Effector CD8-positive, alpha-beta T cell (primary cell): ENCODE results near the gene FAM236C.
"Not testable (repeated sequence)": the region's sequence is repeated elsewhere in the genome, so short reads cannot be mapped to it uniquely, and the experiment has no call there.

Experiments
- DNase-seq: peaks from one replicate; lab custom pipeline; 2025; lab: John Stamatoyannopoulos, UW
- total RNA-seq, 4 experiments: gene quantifications; one replicate each; lab custom pipeline; 2026; lab: John Stamatoyannopoulos, UW

FAM236C gene
- 0 reads per million in 4 experiments for total RNA-seq

DNA sequence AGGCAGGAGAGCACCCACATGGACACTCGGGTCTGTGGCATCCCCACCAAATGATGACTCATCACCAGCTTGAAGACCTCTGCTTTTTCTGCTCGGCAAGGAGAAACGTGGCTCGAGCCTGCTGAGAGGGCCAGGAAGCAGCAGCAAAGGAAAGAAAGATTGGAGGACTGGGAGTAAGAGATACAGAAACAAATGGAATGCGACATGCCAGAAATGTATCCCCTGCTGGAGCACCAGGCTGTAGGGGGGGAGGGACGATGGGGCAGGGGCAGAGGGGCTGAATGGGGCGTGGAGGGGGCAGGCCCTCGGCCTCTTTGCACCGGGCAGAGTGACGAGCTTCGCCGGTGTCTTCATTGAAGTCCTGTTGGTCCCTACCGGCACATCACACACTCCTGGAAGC is at the start of gene FAM236C:
Gene FAM236C, plus strand, starts transcription at position 301 of the 400 bp plus-strand sequence. CDS start 100 bp downstream, outside the sequence.
- DNase-seq: not testable (repeated sequence)

DNA sequence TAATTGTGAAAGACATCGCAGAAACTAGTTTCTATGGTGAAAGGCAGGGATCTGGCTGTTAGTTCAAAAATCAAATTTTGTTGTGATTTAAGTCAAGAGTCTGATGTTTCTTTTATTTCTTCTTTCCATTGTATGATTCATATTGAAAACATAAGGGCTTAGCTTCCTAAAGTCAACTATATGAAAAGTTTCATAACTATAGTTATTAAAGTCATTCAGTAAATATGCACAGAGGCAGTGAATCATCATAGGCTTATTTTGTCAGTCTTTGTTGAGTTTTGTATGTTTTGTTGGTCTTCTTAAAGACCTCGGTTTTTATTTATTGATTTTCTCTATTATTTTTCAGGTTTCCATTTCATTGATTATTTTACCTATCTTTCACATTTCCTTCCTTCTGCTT is 29.5 kb upstream of the FAM236C start:
- DNase-seq: not testable (repeated sequence)

DNA sequence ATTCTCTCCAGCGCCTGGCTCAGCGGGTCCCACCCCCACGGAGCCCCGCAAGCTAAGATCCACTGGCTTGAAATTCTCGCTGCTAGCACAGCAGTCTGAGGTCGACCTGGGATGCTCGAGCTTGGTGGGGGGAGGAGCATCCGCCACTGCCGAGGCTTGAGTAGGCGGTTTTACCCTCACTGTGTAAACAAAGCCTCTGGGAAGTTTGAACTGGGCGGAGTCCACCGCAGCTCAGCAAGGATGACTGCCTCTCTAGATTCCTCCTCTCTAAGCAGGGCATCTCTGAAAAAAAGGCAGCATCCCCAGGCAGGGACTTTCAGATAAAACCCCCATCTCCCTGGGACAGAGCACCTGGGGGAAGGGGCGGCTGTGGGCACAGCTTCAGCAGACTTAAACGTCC is 22.7 kb upstream of the FAM236C start:
- not testable (repeated sequence) for DNase-seq

DNA sequence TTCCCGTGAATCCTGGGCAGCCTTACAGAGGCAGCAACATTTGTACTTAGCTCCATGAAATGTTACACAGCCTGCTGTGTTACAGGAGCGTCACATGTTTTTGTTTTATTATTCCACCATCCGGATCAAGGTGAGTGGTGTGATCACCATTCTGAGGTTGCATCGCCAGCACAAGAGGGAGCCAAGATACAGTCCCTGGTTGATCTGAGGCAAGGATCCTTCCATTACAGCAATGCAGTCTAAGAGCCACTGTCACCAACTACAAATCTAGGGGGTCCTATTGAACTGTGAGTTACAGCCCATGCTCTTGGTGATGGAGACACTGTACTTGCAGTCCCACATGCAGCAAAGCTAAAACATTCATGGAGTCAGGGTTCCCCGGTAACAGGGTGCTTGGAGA is 3.7 kb downstream of the FAM236C start:
- DNase-seq: not testable (repeated sequence)

DNA sequence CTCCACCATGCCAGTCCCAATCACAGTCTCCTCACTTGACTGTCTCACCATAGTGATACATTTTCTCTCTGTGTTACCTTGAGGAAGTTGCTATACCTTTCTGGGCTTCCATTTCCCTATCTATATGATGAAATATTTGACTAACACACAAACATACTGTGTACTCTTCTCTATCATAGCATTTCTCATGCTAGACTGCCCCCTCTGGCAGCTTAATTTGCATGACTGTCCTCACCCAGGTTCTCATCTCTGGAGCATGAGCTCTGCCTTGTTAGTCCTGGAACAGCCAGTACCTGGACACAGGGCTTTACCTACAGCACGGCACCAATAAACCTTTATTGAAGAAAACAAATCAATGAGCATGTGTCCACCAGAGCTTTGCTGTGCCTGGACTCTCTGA is 19.9 kb downstream of the FAM236C start:
- DNase-seq: not testable (repeated sequence)

DNA sequence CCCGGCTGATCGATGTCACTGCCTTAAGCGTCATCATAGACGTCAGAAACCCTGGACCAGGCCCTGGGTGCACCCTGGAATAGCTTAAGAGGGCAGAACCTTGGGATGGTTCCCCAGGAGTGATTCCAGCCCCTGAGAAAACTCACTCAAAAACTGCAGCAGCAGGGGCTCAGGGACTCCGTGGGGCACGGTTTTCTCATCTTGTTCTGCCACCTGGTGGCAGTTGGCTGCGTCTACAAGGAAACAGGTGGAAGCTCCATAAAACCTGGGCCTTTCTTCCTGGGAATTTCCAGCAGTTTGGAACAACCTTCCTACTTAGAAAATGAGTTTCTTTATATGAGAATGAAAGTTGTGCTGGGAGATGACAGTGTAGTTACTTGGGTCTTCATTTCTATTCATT is 24.0 kb downstream of the FAM236C start:
- DNase-seq: not testable (repeated sequence)

DNA sequence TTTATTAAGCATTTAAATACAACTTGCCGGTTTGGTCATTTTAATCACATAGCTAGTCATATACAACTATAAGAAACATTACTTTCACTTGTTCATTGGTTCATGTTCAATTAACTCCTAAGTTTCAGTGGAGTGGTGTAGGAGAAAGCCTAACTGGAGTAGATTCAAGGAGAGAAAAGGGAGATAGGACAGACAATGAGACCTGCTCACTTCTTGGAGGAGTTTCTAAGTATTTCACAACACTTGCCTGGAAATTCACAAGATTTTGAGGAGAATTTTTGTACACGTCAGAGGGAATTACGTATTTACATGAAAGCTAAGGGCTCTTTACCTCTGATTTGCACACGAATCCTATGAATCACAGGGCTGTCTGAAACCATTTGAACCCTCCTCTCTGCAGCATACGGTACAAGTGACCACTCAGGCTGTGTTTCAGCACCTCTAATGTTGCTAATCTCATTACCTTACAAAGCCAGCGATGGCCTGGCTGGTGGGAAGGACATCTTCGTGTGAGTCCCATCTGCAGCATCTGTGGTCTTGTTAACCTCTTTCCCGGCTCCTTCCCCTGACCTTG is 24.6 kb downstream of the FAM236C start:
- not testable (repeated sequence) for DNase-seq

DNA sequence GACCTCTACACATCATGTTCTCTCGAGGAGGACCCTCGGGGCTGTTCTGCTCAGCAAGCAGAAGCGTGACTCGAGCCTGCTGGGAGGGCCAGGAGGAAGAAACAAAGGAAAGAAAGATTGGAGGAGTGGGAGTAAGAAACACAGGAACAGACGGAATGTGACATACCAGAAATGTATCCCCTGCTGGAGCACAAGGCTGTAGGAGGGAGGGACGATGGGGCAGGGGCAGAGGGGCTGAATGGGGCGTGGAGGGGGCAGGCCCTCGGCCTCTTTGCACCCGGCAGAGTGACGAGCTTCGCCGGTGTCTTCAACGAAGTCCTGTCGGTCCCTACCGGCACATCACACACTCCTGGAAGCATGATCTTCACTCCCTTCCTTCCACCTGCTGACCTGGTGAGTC is 25.5 kb downstream of the FAM236C start, which contains the start of gene FAM236A:
Gene FAM236A, plus strand, starts transcription at position 301 of the 400 bp plus-strand sequence. Its CDS starts 57 bp downstream, at position 358.
- DNase-seq: not testable (repeated sequence)

DNA sequence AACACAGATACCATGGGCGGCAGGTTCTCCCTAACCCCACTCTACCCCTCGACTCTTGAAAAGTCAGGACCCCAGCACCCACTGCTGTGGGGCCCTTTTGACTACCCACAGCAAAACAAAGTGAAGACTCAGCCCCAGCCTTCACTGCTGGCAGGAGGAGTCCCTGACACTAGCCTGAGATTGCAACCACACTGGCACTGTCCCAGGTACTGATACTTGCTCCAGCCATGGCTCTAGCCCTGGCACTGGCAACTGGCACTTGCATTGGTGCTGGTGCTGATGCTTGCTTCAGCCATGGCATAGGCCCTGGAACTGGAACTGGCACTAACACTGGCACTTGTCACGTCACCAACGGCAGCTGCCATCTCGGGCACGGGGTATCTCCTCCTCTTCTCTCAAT is 29.9 kb downstream of the FAM236C start:
- DNase-seq: not testable (repeated sequence)

DNA sequence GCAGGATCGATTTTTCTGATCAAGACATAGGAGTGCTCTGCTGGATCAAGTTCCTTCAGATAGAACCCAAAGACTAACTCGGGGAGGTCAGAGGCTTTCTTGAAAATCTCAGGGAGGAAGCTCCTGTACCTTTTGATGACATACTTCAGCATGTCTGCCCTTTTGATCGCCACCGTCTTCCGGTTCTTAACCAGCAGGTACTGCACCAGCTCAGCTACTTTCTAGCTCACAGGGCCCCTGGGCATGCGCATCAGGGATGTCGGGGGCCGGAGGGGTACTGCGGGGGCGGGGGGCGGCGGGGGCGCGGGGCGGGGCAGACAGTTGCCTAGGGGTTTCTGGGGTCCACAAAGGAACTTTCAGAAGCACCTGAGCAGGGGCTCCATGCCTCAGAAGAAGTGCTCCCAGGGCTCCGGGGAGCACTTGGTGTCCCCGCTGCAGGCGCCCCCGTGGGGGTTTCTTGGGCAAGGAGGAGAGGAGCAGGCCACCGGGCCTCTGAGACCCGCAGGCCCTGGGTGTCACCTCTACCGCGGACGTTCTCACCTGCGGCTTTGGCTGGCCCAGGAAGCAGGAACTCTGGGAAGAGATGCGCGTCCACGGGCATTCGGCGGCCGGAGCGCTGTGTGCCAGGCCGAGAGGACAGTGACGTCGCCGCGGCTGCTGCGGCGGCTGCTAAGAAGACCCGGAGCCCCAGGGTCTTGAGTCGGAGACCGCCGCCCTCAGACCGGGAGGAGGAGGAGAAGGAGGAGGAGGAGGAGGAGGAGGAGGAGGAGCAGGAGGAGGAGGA is 30.8 kb downstream of the FAM236C start:
- not testable (repeated sequence) for DNase-seq

DNA sequence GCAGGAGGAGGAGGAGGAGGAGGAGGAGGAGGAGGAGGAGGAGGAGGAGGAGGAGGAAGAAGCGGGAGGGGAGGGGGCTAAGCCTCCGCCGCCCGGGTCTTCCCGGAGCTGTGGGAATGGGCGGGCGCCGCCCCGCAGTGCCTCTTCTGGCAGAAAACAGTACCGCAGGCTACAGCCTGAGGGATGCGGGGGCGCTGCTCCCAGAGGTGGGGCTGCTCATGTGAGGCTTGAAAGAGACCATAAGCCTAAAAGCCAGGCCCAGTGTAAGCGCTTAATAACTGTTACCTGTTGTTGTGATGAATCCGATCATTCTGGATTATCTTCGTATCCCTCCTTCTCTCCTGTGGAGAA is 31.4 kb downstream of the FAM236C start, which contains the start of gene DMRTC1:
Gene DMRTC1, minus strand, starts transcription at position 19 of the 351 bp plus-strand sequence. CDS start 68,143 bp downstream, outside the sequence.
- not testable (repeated sequence) for DNase-seq

DNA sequence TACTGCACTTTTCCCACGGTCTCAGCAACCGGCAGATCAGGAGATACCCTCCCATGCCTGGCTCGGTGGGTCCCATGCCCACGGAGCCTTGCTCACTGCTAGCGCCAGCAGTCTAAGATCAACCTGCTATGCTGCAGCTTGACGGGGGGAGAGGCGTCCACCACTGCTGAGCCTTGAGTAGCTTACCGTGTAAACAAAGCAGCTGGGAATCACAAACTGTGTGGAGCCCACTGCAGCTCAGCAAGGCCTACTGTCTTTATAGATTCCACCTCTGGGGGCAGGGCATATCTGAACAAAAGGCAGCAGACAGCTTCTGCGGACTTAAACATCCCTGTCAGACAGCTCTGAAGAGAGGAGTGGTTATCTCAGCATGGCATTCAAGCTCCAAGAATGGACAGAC is 47.6 kb downstream of the FAM236C start:
- DNase-seq: not testable (repeated sequence)
